Activated CD8-positive, alpha-beta T cell treated with anti-CD3 and anti-CD28 coated beads for 36 hours (primary cell): ENCODE data around the gene RRP36. TPM values are rescaled to one million over a fixed set of nuclear protein-coding genes. Genes with fewer than 3 reads are reported as not detected.

Experiments
- ATAC-seq: fragments of 200-7000 bp; cut with Tn5 transposase; one replicate; pipeline ENCODE4 v1.10.0; 2021; ENCODE audit warnings: mild to moderate bottlenecking, moderate library complexity
- CTCF ChIA-PET: fragments of 350-600 bp; sonication (Branson Sonifier 250); formaldehyde crosslinking; loops from one replicate; lab custom pipeline; 2021; ENCODE audit warnings: antibody characterized with exemption; lab: Charles Lee
- POLR2A ChIA-PET: fragments of 350-600 bp; sonication (Branson Sonifier 250); formaldehyde crosslinking; loops from one replicate; lab custom pipeline; 2021; ENCODE audit warnings: antibody characterized with exemption; lab: Charles Lee
- DNase-seq: peaks from one replicate; pipeline ENCODE4 v3.0.0-alpha.2; 2020
- H3K27ac Mint-ChIP-seq: one replicate; pipeline ENCODE4 v1.8.0; 2021; ENCODE audit warnings: mild to moderate bottlenecking, mixed read lengths
- H3K27me3 Mint-ChIP-seq: one replicate; pipeline ENCODE4 v1.8.0; 2021; ENCODE audit warnings: mixed read lengths
- H3K36me3 Mint-ChIP-seq: one replicate; pipeline ENCODE4 v1.8.0; 2021; ENCODE audit warnings: low read depth, mixed read lengths
- H3K4me1 Mint-ChIP-seq: one replicate; pipeline ENCODE4 v1.8.0; 2021; ENCODE audit warnings: low read depth, mixed read lengths
- H3K4me3 Mint-ChIP-seq: one replicate; pipeline ENCODE4 v1.8.0; 2021; ENCODE audit warnings: mild to moderate bottlenecking, moderate library complexity, mixed read lengths
- H3K9me3 Mint-ChIP-seq: one replicate; pipeline ENCODE4 v1.8.0; 2021; ENCODE audit warnings: mixed read lengths
- CTCF ChIP-seq: fragments of 200-600 bp; IDR thresholded peaks from one replicate; pipeline ENCODE4 v1.8.0; 2022; ENCODE audit warnings: antibody characterized with exemption, mild to moderate bottlenecking
- intact Hi-C: fragments of 100-400 bp; cut with micrococcal nuclease; formaldehyde crosslinking; loops from one replicate; pipeline ENCODE4 v1.10.0; 2022
- total RNA-seq, 2 experiments: library from RNA; stranded (reverse); gene quantifications; one replicate each; pipeline ENCODE4 v1.2.3, GENCODE V29; 2021

The RRP36 gene
- total RNA-seq, 2 experiments from 2014 or later: 47.9 to 48.0 TPM

- ATAC-seq: peak; percentile 18
- peaks cover 37% of the 10 kb centered on the region for H3K4me1 Mint-ChIP-seq
- H3K36me3 Mint-ChIP-seq: peaks cover 38% of the 10 kb centered on the region
- intact Hi-C loops: loop anchor here (10.0 kb wide), 1 partner anchor 148 kb away; no protein-coding TSS in a partner anchor
- no peaks in the 10 kb centered on the region for H3K9me3 Mint-ChIP-seq
- ChIA-PET POLR2A (interaction anchor here (0.6 to 1.8 kb wide), 8 partner anchors 11 to 170 kb away, joined by 3 to 7 read pairs (median 3); partner anchors contain the start of gene PEX6), CTCF (interaction anchor here (1.0 to 2.7 kb wide), 3 partner anchors 32 to 91 kb away, joined by 3 to 11 read pairs (median 6); partner anchors contain the start of gene RRP36)
- no peaks in the 10 kb centered on the region for H3K27me3 Mint-ChIP-seq
- TF ChIP-seq CTCF: no peak
- peak overlapping the region; percentile 96 for H3K27ac Mint-ChIP-seq
- H3K4me3 Mint-ChIP-seq: peak overlapping the region; percentile 93
- peak; percentile 43 for DNase-seq
These were observed 31.6 kb downstream of the RRP36 start for GRCh38 chr6:43052842-43053544.

- H3K27me3 Mint-ChIP-seq: no peaks in the 10 kb centered on the region
- intact Hi-C loops: loop anchor here (10.0 kb wide), 1 partner anchor 149 kb away; no protein-coding TSS in a partner anchor
- H3K27ac Mint-ChIP-seq: peak within 1 kb of the TSS; percentile 96
- H3K4me3 Mint-ChIP-seq: peak within 1 kb of the TSS; percentile 93
- CTCF ChIA-PET: interaction anchor here (1.0 to 3.1 kb wide), 5 partner anchors 12 to 90 kb away, joined by 3 to 21 read pairs (median 6); partner anchors contain the start of gene RRP36
- peak; percentile 99 for ATAC-seq
- peaks cover 45% of the 10 kb centered on the region for H3K36me3 Mint-ChIP-seq
- POLR2A ChIA-PET: interaction anchor here (0.6 to 1.7 kb wide), 11 partner anchors 13 to 133 kb away, joined by 3 to 7 read pairs (median 3); partner anchors contain the start of genes CNPY3, PEX6 and RRP36
- no peak for TF ChIP-seq CTCF
- H3K9me3 Mint-ChIP-seq: no peaks in the 10 kb centered on the region
- peaks cover 44% of the 10 kb centered on the region for H3K4me1 Mint-ChIP-seq
- DNase-seq: peak; percentile 94
These were observed 32.3 kb downstream of the RRP36 start, which contains the start of gene CUL7 for GRCh38 chr6:43053545-43054205. CUL7 (minus strand) TSS chr6:43053851; CDS start chr6:43052788, 1,063 bp downstream.

DNA sequence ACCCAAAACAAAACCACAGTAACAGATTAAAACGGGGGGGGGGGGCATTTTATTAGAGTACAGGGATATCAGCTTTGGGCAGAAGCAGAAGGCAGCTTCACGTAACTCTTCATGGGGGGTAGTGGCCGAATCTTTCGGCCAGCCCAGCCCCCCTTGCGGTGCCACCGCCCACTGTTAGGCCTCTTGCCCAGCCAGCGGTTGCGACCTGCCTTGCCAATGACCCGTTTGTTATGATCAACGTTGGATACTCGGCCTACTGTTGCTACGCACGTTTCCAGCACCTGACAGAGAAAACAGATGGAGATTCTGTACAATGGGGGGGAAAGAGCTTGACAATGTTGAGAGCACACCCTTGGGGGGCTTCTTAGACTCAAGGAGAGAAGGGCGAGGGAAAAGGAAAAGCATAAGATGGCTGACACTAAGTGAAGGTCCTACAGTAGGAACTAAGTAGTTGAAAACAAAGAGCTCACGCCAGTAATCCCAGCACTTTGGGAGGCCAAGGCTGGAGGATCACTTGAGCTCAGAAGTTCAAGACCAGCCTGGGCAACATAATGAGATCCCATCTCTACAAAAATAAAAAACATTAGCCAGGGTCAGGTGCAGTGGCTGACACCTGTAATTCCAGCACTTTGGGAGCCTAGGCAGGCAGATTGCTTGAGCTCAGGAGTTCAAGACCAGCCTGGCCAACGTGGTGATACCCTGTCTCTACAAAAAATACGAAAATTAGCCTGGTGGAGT lies 33.0 kb downstream of the RRP36 start:
- H3K27me3 Mint-ChIP-seq: no peaks in the 10 kb centered on the region
- H3K4me3 Mint-ChIP-seq: peak overlapping the region; percentile 93
- ATAC-seq (no peak), DNase-seq (no peak)
- ChIA-PET CTCF (interaction anchor here (1.0 to 3.1 kb wide), 4 partner anchors 11 to 89 kb away, joined by 3 to 21 read pairs (median 6); partner anchors contain the start of gene RRP36), POLR2A (interaction anchor here (0.7 to 1.7 kb wide), 14 partner anchors 14 to 308 kb away, joined by 3 to 7 read pairs (median 3); partner anchors contain the start of genes CNPY3, PEX6, RRP36 and TBCC)
- H3K4me1 Mint-ChIP-seq: peaks cover 45% of the 10 kb centered on the region
- TF ChIP-seq CTCF: no peak
- peak overlapping the region; percentile 96 for H3K27ac Mint-ChIP-seq
- no peaks in the 10 kb centered on the region for H3K9me3 Mint-ChIP-seq
- intact Hi-C loops: loop anchor here (10.0 kb wide), 1 partner anchor 150 kb away; no protein-coding TSS in a partner anchor
- peaks cover 46% of the 10 kb centered on the region for H3K36me3 Mint-ChIP-seq

GRCh38 chr6:43055966-43056365 lies 34.5 kb downstream of the RRP36 start:
- CTCF ChIA-PET: interaction anchor here (2.7 to 3.1 kb wide), 2 partner anchors 35 to 88 kb away, joined by 6 to 21 read pairs; partner anchors contain the start of gene RRP36

More at GRCh38 chr6:43055966-43056365, 34.5 kb downstream of the RRP36 start:
- POLR2A ChIA-PET: interaction anchor here (1.2 to 1.4 kb wide), 2 partner anchors 42 to 43 kb away, joined by 3 read pairs; partner anchors contain the start of gene KLHDC3
- Mint-ChIP-seq H3K9me3 (no peaks in the 10 kb centered on the region), H3K27ac (no peak overlapping the region), H3K4me1 (peaks cover 53% of the 10 kb centered on the region), H3K36me3 (peaks cover 38% of the 10 kb centered on the region), H3K27me3 (no peaks in the 10 kb centered on the region), H3K4me3 (no peak overlapping the region)
- TF ChIP-seq CTCF: no peak
- intact Hi-C loops: loop anchor here (5.0 to 10.0 kb wide), 2 partner anchors 44 to 151 kb away; partner anchors contain the start of genes KLHDC3 and MEA1
- no peak for DNase-seq
- no peak for ATAC-seq
